Measurements from ENCODE around the gene KDM6B. TPM values are rescaled to one million over a fixed set of nuclear protein-coding genes. Genes with fewer than 3 reads are reported as not detected.

Gene KDM6B
- total RNA-seq, 2 experiments from 2014 or later: 12.3 to 12.8 TPM

DNA sequence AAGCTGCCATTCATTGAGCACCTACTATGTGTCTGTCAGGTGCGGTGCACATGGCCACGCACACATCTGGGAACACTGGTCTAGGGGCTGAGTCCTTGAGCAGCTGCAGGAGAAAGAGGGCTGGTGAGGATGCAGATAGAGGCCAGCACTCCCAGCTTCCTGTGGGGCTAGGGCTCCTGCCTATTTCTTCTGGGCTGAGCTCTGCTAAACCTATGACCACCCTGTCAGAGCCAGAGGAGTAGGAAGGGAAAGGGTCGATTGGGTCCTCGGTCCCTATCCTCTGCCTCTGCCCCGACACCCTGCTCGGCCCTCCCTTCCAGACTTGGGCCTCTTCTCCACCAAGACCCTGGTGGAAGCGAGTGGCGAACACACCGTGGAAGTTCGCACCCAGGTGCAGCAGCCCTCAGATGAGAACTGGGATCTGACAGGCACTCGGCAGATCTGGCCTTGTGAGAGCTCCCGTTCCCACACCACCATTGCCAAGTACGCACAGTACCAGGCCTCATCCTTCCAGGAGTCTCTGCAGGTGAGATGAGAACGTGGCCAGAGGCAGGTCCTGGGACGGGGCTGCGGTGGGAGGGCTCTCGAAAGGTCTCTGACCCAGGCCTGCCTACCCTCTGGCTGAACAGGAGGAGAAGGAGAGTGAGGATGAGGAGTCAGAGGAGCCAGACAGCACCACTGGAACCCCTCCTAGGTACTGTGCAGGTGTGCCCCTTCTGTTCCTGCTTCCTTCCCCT, 16.9 kb downstream of the KDM6B start:
- ChIA-PET CTCF (interaction anchor here (0.5 to 2.0 kb wide), 6 partner anchors 9 to 139 kb away, joined by 3 to 12 read pairs (median 4); partner anchors contain the start of gene KDM6B), POLR2A (no interaction called here)
- Mint-ChIP-seq H3K4me1 (peaks cover 24% of the 10 kb centered on the region), H3K27me3 (no peaks in the 10 kb centered on the region), H3K27ac (peak overlapping the region; percentile 83), H3K9me3 (no peaks in the 10 kb centered on the region), H3K4me3 (peak overlapping the region; percentile 80), H3K36me3 (ENCODE audit: low read depth) (peaks cover 5% of the 10 kb centered on the region)
- DNase-seq: no peak

GRCh38 chr17:7851438-7852261, 17.6 kb downstream of the KDM6B start:
- peaks cover 24% of the 10 kb centered on the region for H3K4me1 Mint-ChIP-seq
- H3K4me3 Mint-ChIP-seq: peak overlapping the region; percentile 80
- H3K27ac Mint-ChIP-seq: peak overlapping the region; percentile 83
- ChIA-PET CTCF (interaction anchor here (0.5 to 2.0 kb wide), 5 partner anchors 10 to 138 kb away, joined by 3 to 12 read pairs (median 5); partner anchors contain the start of gene KDM6B), POLR2A (no interaction called here)
- H3K9me3 Mint-ChIP-seq: no peaks in the 10 kb centered on the region
- H3K27me3 Mint-ChIP-seq: no peaks in the 10 kb centered on the region
- peak; percentile 95 for DNase-seq
- H3K36me3 Mint-ChIP-seq (ENCODE audit: low read depth): peaks cover 6% of the 10 kb centered on the region

GRCh38 chr17:7852262-7852670, 18.2 kb downstream of the KDM6B start:
- Mint-ChIP-seq H3K4me1 (peaks cover 22% of the 10 kb centered on the region), H3K4me3 (no peak overlapping the region), H3K36me3 (ENCODE audit: low read depth) (peaks cover 6% of the 10 kb centered on the region), H3K27ac (peak overlapping the region; percentile 83), H3K9me3 (no peaks in the 10 kb centered on the region), H3K27me3 (no peaks in the 10 kb centered on the region)
- no peak for DNase-seq
- ChIA-PET CTCF (no interaction called here), POLR2A (no interaction called here)

- H3K27ac Mint-ChIP-seq: no peak overlapping the region
- H3K36me3 Mint-ChIP-seq (ENCODE audit: low read depth): peaks cover 6% of the 10 kb centered on the region
- H3K27me3 Mint-ChIP-seq: no peaks in the 10 kb centered on the region
- H3K4me1 Mint-ChIP-seq: peaks cover 22% of the 10 kb centered on the region
- ChIA-PET CTCF (interaction anchor here (0.6 kb wide), 2 partner anchors 12 to 86 kb away, joined by 3 to 4 read pairs; no protein-coding TSS in a partner anchor), POLR2A (no interaction called here)
- no peaks in the 10 kb centered on the region for H3K9me3 Mint-ChIP-seq
- H3K4me3 Mint-ChIP-seq: no peak overlapping the region
- DNase-seq: no peak
These were observed 19.1 kb downstream of the KDM6B start for GRCh38 chr17:7852919-7853690.

- DNase-seq: no peak
- CTCF ChIA-PET: interaction anchor here (0.6 kb wide), 2 partner anchors 12 to 86 kb away, joined by 3 to 4 read pairs; no protein-coding TSS in a partner anchor
- peak overlapping the region; percentile 25 for H3K27ac Mint-ChIP-seq
- POLR2A ChIA-PET: no interaction called here
- no peaks in the 10 kb centered on the region for H3K27me3 Mint-ChIP-seq
- H3K9me3 Mint-ChIP-seq: no peaks in the 10 kb centered on the region
- no peak overlapping the region for H3K4me3 Mint-ChIP-seq
- H3K36me3 Mint-ChIP-seq (ENCODE audit: low read depth): peaks cover 6% of the 10 kb centered on the region
- peaks cover 22% of the 10 kb centered on the region for H3K4me1 Mint-ChIP-seq
These were observed 19.6 kb downstream of the KDM6B start for GRCh38 chr17:7853691-7854038.

GRCh38 chr17:7854078-7854777, 20.2 kb downstream of the KDM6B start:
- ChIA-PET CTCF (no interaction called here), POLR2A (no interaction called here)
- peaks cover 6% of the 10 kb centered on the region for H3K36me3 Mint-ChIP-seq (ENCODE audit: low read depth)
- no peak overlapping the region for H3K4me3 Mint-ChIP-seq
- no peaks in the 10 kb centered on the region for H3K9me3 Mint-ChIP-seq
- H3K27me3 Mint-ChIP-seq: no peaks in the 10 kb centered on the region
- DNase-seq: no peak
- H3K4me1 Mint-ChIP-seq: peaks cover 22% of the 10 kb centered on the region
- H3K27ac Mint-ChIP-seq: no peak overlapping the region

DNA sequence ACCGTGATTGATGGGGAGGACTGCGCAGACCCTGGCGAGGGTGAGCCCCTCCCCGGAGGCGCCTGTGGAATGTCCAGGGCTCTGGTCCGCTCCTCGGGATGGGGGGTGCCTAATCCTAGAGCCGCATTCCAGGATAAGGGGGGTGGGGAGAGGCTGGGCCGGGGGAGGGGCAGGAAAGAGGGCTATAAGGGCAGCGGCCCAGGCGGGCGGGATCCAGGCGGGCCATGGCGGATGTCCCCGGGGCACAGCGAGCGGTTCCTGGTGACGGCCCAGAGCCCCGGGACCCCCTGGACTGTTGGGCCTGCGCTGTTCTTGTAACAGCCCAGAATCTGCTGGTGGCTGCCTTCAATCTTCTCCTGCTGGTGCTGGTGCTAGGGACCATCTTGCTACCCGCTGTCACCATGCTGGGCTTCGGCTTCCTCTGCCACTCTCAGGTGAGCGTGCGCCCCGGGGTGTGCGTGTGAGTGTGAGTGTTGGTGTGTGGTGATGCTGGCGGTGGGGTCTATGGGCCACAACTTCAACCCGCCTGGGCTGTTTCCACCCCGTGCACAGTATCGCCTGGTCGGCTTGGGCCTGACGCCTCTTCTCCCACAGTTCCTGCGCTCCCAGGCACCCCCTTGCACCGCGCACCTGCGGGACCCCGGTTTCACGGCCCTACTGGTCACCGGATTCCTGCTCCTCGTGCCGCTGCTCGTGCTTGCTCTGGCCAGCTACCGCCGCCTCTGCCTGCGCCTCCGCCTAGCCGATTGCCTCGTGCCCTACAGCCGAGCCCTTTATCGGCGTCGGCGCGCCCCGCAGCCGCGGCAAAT, 21.0 kb downstream of the KDM6B start, which contains the start of gene TMEM88:
Gene TMEM88, plus strand, starts transcription at position 216 of the 809 bp plus-strand sequence. Its CDS starts 9 bp downstream, at position 225.
- no peaks in the 10 kb centered on the region for H3K9me3 Mint-ChIP-seq
- CTCF ChIA-PET: no interaction called here
- POLR2A ChIA-PET: no interaction called here
- H3K4me3 Mint-ChIP-seq: no peak within 1 kb of the TSS
- DNase-seq: peak; percentile 6
- H3K27ac Mint-ChIP-seq: no peak within 1 kb of the TSS
- peaks cover 4% of the 10 kb centered on the region for H3K36me3 Mint-ChIP-seq (ENCODE audit: low read depth)
- H3K4me1 Mint-ChIP-seq: peaks cover 18% of the 10 kb centered on the region
- no peaks in the 10 kb centered on the region for H3K27me3 Mint-ChIP-seq

GRCh38 chr17:7855660-7856010, 21.6 kb downstream of the KDM6B start:
- DNase-seq: peak; percentile 5

DNA sequence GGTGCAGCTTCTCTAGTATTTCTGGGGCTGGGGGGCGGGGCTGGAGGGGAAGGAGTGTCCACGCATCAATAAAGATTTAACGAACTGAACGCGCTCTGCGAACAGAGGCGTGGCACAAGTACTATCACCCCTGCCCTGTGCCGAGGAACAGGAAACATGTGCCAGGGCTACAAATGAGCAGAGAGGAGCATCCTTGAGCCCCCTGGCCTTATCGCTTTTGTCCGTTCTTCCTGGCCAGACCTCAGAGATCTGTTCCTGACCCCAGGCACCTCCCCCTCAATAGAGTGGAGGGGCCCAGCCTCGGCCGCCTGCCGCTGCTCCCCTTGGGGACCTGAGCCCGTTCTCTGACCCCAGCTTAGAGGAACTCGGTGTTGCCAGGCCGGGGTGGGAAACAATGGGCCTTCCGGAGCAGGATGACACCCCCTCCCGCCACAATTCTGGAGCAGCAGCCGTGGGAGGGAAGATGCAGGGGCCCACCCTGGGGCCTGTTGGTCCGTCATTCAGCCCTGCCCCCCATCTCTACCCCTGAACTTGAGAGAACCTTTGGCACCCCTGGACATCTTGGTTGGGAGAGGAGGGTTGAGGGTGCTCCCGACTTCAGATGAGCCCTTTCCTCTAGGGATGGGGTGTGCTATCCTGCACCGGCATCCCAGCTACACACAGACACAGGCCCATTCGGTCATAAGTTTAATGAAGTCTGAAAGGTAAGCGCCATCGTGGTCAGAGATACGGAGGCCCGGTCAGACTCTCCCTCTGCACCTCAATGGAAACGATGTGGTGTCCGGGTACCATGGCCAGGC, 22.2 kb downstream of the KDM6B start:
- Mint-ChIP-seq H3K4me1 (peaks cover 12% of the 10 kb centered on the region), H3K4me3 (no peak overlapping the region), H3K9me3 (no peaks in the 10 kb centered on the region), H3K27ac (no peak overlapping the region), H3K27me3 (no peaks in the 10 kb centered on the region), H3K36me3 (ENCODE audit: low read depth) (peaks cover 4% of the 10 kb centered on the region)
- peak; percentile 49 for DNase-seq
- ChIA-PET POLR2A (interaction anchor here (0.6 kb wide), 1 partner anchor 8 kb away, joined by 3 read pairs; no protein-coding TSS in a partner anchor), CTCF (interaction anchor here (0.7 to 1.4 kb wide), 8 partner anchors 11 to 134 kb away, joined by 3 to 9 read pairs (median 3); partner anchors contain the start of gene KDM6B)

More at GRCh38 chr17:7855660-7856010, 21.6 kb downstream of the KDM6B start:
- no peaks in the 10 kb centered on the region for H3K27me3 Mint-ChIP-seq
- H3K4me1 Mint-ChIP-seq: peaks cover 18% of the 10 kb centered on the region
- no peak overlapping the region for H3K27ac Mint-ChIP-seq
- CTCF ChIA-PET: interaction anchor here (0.7 kb wide), 1 partner anchor 28 kb away, joined by 3 read pairs; no protein-coding TSS in a partner anchor
- H3K36me3 Mint-ChIP-seq (ENCODE audit: low read depth): peaks cover 4% of the 10 kb centered on the region
- no peak overlapping the region for H3K4me3 Mint-ChIP-seq
- POLR2A ChIA-PET: interaction anchor here (0.6 kb wide), 1 partner anchor 8 kb away, joined by 3 read pairs; no protein-coding TSS in a partner anchor
- H3K9me3 Mint-ChIP-seq: no peaks in the 10 kb centered on the region

DNA sequence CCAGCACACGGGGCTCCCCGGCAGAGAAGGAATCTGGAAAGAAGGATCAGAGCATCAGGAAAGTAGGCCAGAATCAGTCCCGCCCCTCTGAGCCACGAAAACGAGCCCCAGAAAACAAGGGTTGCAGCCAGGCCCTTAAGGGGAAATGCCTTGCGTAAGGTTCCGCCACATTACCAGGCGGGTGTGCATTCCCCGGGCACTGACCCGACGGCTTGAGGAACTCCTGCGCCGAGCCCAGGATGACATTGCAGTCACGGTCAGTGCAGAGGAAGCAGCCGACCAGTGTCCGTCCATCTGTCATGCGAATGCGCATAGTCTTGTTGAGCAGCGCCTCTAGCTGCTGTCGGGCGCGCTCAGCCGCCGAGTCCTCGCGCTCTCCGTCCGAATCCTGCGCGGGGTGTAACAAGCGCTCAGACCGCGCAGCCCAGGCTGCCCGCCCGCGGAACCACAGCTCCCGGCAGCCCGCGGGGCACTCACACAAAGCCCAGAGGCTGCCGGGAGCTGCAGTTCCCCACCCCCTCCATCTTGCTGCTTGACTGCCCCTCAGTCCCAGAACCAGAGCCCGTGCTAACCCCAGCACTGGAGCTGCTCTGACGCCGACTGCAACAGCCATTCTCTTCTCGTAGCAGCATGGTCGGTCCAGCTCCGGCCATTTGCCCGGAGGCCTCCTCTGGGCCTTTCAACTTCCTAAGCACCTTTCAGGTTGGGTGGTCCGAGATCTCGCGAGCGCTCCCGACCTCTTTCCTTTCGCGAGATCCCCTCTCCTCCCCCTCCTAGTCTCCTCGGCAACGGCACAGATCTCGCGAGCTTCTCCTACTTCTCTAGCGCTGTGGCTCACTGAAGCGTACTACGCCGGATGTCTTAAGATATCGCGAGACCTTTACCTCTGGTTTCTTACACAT, 23.0 kb downstream of the KDM6B start, which contains the start of gene NAA38:
Gene NAA38, minus strand, starts transcription at position 749 of the 902 bp plus-strand sequence. Its CDS starts 96 bp downstream, at position 653.
- H3K36me3 Mint-ChIP-seq (ENCODE audit: low read depth): peaks cover 4% of the 10 kb centered on the region
- DNase-seq: peak; percentile 98
- H3K27me3 Mint-ChIP-seq: no peaks in the 10 kb centered on the region
- no peaks in the 10 kb centered on the region for H3K9me3 Mint-ChIP-seq
- H3K27ac Mint-ChIP-seq: no peak within 1 kb of the TSS
- CTCF ChIA-PET: interaction anchor here (0.8 to 1.4 kb wide), 13 partner anchors 10 to 184 kb away, joined by 3 to 9 read pairs (median 3); partner anchors contain the start of gene KDM6B
- H3K4me1 Mint-ChIP-seq: peaks cover 9% of the 10 kb centered on the region
- POLR2A ChIA-PET: interaction anchor here (0.5 to 0.6 kb wide), 2 partner anchors 133 to 842 kb away, joined by 3 to 7 read pairs; a partner anchor contains a TSS
- H3K4me3 Mint-ChIP-seq: no peak within 1 kb of the TSS
